Endothelial cell of hepatic sinusoid (primary cell): ENCODE results near the gene OR52I1.

Experiments
- in situ Hi-C: cut with HindIII; loops from 2 replicates; pipeline ENCODE4 v1.10.0; 2017; ENCODE audit warnings: low sequenced_read_pairs

Gene OR52I1

GRCh38 chr11:4611986-4612385 is 18.1 kb downstream of the OR52I1 start:
- in situ Hi-C loops = no loop called here

- in situ Hi-C loops = no loop called here
Observed at GRCh38 chr11:4615856-4616444, 22.1 kb downstream of the OR52I1 start.

GRCh38 chr11:4619514-4619913 is 25.7 kb downstream of the OR52I1 start:
- in situ Hi-C loops = no loop called here

GRCh38 chr11:4626207-4627099 is 32.6 kb downstream of the OR52I1 start:
- in situ Hi-C loops = no loop called here

DNA sequence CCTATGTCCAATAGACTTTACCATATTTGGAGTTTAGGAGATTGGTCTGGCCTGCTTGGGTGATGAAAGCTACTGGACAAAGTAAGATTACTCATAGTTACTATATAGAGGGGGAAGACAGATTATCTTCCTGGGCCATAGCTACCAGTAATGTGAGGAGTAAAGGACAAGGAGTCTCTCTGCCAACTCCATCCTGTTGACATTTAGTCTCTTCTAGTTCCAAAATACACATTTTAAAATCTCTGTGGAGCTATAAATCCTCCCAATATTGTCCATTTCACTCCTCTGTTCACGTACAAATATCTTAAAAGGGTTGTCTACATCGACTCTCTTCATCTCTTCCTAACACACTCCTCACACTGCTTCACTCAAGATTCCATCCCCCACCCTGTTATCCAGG is 42.3 kb downstream of the OR52I1 start:
- in situ Hi-C loops = no loop called here

- in situ Hi-C loops = no loop called here
Observed at GRCh38 chr11:4636962-4637661, 43.3 kb downstream of the OR52I1 start, which contains the start of gene OR51D1. OR51D1 (plus strand) TSS chr11:4637477; CDS start chr11:4639791, 2,314 bp downstream.

DNA sequence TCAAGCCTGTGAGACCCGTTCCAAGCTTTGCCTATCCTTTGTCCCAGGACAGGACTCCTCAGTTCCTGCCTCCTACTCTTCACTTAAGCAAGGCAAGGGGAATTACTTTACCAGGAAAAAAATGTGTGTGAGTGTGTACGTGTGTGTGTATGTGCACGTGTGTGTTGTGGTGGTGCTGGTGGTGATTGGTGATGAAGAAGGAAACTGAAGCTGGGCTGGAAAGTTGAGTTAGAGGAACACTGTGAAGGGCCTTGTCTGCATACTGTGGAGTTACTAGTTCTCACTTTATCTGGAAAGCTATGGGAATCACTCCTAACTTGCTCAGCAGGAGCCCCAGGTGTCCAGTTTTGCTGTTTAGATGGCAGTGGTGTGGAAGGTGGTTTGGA is 43.8 kb downstream of the OR52I1 start:
- in situ Hi-C loops = no loop called here

GRCh38 chr11:4639931-4640330 is 46.1 kb downstream of the OR52I1 start:
- in situ Hi-C loops = no loop called here

DNA sequence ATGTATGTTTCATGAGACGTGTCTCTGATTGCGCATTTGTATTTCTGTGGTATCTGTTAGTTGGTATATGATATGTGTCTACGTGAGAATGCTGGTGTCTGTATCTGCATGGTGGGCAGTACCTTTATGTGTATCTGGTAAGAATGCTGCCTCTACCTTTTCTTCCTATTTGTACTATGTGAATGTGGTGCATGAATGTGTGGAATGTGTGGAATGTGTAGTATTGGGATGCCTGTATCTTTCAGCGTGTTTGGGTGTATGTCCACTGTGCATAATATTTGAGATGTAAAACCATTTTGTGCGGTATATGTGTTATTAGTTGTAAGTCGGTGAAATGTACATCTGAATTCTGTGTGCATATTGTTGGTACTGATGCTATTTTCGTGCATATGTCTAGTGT is 47.7 kb downstream of the OR52I1 start:
- in situ Hi-C loops = no loop called here

- in situ Hi-C loops = no loop called here
Observed at GRCh38 chr11:4642043-4642442, 48.2 kb downstream of the OR52I1 start.

GRCh38 chr11:4643076-4643475 is 49.2 kb downstream of the OR52I1 start:
- in situ Hi-C loops = no loop called here

GRCh38 chr11:4643682-4644081 is 49.8 kb downstream of the OR52I1 start, which contains the start of gene OR51E1:
OR51E1 (plus strand) TSS chr11:4643982; CDS start chr11:4652527, 8,545 bp downstream.
- in situ Hi-C loops = no loop called here

DNA sequence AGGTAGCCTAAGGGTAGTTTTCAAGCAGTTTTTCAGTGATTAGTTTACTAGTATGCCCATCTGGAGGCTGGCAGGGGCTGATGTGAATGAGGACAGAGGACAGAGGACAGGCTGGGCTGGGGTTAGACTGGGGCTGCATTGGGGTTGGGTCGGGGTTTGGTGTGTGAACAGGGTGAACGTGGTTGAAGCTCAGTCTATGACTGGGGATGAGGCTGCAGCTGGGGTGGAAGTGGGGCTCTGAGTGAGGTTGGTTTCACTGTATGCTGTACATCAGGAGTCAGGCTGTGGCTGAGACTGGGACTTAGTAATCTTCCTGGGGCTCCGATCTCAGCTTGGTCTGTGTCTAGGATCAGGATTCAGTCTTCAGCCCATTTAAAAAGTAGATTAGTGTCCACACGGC is 50.4 kb downstream of the OR52I1 start:
- in situ Hi-C loops = no loop called here
